ENCODE data around the gene NAXE. TPM values are rescaled to one million over a fixed set of nuclear protein-coding genes. Genes with fewer than 3 reads are reported as not detected.
"Not testable (repeated sequence)": the region's sequence is repeated elsewhere in the genome, so short reads cannot be mapped to it uniquely, and the experiment has no call there.

The NAXE gene
- total RNA-seq, 1 donor from 2014 or later, result 119 TPM

DNA sequence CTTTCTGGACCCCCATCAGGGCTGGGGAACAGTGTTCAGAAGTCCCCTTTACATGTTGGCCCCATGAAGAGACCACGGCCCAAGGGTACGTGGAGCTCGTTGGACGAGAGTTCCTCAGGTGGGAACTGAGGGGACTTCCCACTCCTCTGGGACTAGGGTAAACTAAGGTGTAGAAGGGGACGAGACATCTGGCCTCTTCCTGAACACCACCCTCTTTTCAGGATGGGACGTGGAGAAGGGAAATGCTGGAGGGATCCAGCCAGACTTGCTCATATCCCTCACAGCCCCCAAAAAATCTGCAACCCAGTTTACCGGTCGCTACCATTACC is 2.0 kb downstream of the NAXE start:
- no peak for DNase-seq (ENCODE audit: low spot score)

DNA sequence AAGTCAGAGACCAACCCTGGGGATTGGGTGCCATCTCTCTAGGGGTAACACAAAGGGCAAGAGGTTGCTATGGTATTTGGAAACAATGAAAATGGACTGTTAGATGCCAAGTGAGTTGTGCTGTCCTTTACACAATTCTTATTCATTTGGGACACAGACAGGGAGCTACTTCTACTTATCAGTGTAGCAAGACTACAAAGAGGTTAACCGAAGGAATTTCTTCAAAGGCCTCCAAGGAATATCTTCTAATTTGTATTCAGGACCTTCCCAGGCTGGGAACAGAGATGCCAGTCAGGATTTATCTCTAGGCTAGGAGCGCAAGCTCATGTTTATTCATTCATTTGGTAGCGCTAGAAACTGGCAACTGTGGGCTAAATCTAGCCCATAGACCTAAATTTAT is 2.6 kb downstream of the NAXE start:
- no peak for DNase-seq (ENCODE audit: low spot score)

DNA sequence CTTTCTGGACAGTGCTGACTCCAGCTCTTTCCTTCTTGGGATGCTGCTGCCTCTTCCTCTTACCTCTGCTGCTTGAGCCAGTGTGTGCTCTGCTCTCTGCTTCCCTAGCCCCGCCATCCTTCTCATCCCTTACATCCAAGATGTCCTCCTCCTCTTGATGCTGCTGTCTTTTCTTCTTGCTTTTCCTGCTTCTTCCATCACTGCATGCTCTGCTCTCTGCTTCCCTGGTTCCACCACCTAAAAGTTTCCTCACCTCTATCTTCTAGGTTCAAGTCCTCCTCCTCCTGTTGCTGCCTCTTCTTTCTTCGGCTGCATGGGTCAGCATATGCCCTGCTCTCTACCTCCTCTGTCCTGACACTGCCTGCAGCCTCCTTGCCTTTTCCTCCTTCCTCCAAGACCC is 3.4 kb downstream of the NAXE start:
- DNase-seq (ENCODE audit: low spot score), result no peak

DNA sequence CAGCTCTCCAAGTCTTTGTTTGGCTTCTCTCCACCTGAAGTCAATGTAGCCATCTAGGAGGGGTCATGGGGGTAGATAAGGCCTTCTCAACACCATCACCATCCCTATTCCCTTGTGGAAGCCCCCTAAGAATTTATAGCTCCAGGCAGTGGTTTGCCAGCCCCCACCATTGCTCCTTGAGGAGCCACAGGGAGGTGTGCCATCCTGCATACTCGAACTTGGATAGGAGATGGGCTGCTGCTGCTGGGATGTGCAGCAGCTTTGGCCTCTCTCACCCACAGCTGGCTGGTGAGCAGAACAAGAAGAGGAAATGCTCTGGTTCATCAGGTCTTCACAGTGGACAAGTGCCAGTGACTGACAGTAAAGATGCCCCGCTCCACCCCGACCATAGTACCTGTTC is 4.8 kb downstream of the NAXE start:
- DNase-seq (ENCODE audit: low spot score), result no peak

DNA sequence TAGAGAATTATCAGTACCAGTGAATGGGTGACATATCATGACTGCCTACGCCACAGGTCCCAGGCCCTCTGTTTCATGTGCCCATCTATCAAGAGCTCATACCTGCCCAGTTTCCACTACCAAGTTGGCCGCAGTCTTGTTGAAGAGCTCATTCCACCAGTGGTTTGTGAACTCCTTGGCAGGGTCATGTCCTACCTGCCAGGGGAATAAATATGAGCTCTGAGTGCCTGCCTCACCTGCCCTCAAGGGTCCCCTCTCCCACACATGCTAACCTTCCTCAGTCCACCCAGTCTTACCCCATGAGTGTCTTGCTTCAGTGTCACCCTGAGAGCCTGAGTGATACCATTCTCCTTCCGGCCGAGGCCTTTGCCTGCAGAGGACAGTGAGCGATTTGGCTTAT is 6.5 kb downstream of the NAXE start:
- DNase-seq (ENCODE audit: low spot score), result no peak

DNA sequence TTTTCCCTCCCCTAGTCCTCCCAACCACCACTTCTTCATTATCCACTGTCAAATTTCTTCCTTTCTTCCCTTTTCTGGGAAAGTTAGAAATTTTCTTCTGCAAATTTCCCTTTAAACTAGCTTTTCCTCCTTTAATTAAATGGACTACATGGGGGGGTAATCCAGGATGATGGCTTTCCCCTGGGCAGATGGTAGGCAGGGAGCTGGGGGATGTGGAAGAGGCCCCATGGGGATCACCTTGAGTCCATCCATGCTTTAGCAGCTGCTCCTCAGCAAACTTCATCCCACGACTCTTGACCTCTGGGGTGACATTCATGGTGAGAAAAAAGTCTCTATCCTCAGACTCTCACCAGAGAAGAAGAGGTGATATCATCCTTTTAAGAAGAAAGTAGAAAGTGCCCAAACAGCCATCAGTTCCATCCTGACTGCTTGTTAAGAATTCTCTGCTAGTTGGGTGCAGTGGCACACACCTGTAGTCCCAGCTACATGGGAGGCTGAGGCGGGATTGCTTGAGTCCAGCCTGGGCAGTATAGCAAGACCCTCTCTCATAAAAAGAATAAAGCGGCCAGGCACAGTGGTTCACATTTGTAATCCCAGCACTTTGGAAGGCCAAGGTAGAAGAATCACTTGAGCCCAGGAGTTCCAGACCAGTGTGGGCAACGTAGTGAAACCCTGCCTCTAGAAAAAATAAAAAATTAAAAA is 7.3 kb downstream of the NAXE start:
- no peak for DNase-seq (ENCODE audit: low spot score)

DNA sequence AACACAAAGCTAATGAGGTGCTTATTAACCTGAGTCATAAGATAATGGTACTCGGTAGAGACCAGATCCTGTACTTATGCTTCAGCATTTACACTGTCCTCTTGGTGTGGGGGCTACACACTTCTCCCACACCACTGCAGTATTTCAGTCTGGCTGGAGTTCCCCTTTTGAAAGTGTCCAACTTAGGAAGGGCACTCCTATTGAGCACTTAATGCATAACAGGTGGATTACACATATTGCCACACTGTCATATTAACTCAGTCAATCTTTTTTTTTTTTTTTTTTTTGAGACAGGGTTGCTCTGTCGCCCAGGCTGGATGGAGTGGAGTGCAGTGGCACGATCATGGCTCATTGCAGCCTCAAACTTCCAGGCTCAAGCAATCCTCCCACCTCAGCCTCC is 8.2 kb downstream of the NAXE start:
- DNase-seq (ENCODE audit: low spot score), result no peak

DNA sequence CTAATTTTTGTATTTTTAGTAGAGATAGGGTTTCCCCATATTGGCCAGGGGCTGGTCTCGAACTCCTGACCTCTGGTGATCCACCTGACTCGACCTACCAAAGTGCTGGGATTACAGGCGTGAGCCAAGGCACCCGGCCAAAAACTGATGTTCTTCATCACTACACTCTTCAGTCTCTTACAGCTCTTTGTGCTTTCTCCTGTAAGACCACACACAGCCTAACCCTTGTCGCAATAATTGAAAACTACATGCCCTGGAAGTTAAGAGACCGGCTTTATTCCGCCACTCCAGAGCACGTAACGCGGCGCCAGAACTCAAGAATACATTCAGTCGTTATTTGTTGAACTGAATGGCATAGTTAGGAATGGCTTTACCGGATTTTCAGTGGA is 9.2 kb downstream of the NAXE start:
- no peak for DNase-seq (ENCODE audit: low spot score)

DNA sequence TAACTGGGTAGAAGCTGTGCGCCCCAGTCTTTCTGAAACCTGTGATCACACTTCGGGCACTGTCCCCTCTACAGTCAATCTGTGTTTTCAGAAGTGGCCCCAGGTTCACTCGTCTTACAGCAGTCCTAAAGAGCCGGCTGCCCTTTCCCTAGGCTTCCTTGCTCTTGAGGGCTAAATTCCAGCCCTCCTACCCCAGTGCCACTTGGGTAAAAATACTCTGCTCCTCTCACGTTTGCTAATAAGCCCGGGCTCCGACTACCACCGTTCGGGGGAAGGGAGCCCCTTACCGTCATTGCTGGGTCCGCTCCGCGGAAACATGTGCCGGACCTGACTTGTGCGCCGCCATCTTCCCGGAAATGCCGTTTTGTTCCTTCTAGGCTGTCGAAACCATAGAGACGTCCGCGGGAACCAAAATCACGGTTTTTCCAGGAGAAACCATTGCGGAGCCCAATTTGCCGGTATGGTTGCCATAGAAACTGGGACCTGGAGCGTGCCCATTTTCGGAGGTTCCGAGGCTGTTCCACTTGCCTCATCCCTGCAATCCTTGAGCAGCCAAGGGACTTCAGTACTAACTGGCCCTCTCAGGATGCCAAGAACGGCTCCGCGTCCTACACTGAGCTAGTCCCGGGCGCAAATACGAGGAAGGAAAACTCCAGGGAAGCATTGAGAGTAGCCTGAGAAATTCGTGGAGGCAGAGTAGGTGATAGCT is 9.7 kb downstream of the NAXE start, which contains the start of gene GPATCH4:
GPATCH4 (minus strand) TSS at position 358 of the 709 bp plus-strand sequence.
- DNase-seq (ENCODE audit: low spot score), result peak; percentile 86

DNA sequence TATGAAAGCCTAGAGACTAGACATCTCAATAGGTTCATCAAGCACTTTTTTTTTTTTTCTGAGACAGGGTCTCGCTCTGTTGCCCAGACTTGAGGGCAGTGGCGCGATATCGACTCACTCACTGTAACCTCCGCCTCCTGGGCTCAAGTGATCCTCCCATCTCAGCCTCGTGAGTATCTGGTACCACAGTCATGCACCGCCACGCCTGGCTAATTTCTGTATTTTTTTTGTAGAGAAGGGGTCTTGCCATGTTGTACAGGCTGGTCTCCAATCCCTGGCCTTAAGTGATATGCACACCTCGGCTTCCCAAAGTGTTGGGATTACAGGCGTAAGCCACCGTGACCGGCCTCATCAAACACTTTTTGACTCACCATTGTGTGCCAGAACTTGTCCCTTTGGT is 10.3 kb downstream of the NAXE start:
- no peak for DNase-seq (ENCODE audit: low spot score)

DNA sequence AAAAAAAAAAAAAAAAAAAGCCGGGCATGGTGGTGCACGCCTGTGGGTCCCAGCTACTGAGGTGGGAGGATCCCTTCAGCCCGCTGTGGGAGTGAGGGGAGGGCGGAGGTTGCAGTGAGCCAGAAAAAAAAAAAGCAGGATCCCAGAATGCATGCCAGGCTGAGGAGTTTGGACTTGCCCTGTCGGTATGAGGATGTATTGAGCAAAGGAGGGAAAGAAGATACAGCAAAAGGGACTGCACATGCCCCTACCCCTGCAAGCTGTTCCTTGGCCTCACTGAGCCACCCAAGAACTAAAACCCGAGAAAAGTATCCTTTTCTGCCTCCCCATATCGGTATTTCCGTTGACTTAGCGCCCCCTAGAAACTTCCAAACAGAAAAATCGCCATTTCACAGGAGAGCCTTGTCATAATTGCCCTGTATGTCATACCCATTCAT is 11.0 kb downstream of the NAXE start:
- no peak for DNase-seq (ENCODE audit: low spot score)

DNA sequence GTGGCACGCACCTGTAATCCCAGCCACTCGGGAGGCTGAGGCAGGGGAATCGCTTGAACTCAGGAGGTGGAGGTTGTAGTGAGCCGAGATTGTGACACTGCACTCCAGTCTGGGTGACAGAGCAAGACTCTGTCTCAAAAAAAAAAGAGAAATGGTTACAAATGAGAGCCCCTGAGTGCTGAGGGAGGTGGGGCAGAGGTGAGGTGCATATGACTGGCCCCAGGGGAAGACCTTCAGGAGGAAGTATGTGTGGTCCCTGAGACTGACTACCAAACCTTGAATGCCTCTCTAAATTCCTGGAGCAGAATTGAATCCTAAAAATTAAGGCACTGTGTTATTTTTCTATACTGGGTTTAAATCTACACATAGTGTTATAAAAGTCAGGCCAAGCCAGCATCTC is 15.8 kb downstream of the NAXE start:
- DNase-seq (ENCODE audit: low spot score), result not testable (repeated sequence)

DNA sequence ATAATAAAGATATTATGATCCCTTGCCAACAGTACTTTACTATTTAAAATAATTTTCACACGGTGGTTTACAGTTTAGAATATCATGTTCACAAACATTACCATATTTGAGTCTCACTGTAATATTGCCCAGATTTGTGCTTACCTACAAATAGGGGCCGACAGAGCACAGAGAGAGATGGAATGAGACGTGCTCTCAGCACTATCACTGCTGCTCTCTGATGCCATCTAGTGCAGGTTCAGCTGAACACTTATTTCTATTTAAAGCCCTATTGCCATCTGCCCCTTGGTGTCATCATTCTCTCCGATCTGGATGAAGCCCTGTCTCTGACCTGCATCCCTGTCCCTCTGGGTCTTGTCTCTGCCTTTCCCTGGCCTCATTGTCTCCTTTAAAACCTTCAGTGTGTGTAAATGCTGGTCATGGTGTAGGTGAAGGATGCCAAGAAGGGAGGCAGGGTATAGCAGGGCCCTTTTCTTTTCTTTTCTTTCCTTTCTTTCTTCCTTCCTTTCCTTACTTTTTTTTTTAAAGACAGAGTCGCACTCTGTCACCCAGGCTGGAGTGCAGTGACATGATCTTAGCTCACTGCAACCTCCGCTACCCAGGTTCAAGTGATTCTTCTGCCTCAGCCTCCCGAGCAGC is 16.6 kb downstream of the NAXE start:
- peak; percentile 73 for DNase-seq (ENCODE audit: low spot score)

DNA sequence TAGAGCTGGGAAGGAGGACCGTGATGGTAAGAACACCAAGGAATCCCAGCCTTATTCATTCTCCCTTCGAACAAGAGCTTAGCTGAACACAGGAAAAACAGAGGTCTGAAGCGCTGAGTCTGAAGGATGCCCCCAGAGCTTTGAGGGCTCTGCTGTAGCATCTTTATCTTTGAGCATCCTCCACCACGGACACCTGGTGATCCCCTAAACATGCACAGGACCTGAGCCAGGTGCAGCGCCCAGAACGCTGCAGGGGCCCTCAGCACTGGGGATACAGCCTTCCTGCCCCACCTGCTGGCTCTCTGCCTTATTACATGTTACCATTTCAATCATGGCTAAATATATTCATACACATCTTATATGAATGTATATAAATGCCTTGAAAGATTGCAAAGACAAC is 17.4 kb downstream of the NAXE start:
- no peak for DNase-seq (ENCODE audit: low spot score)

DNA sequence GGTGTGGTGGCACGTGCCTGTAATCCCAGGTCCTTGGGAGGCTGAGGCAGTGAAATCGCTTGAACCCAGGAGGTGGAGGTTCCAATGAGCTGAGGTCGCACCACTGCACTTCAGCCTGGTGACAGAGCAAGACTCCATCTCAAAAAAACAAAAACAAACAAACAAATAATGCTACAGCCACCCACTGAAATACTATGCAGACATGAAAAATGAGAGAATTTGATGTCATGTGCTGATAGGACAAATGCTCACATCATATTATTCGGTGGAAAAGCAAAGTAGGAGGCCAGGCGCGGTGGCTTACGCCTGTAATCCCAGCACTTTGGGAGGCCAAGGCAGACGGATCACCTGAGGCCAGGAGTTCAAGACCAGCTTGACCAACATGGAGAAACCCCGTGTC is 18.5 kb downstream of the NAXE start:
- DNase-seq (ENCODE audit: low spot score), result not testable (repeated sequence)

DNA sequence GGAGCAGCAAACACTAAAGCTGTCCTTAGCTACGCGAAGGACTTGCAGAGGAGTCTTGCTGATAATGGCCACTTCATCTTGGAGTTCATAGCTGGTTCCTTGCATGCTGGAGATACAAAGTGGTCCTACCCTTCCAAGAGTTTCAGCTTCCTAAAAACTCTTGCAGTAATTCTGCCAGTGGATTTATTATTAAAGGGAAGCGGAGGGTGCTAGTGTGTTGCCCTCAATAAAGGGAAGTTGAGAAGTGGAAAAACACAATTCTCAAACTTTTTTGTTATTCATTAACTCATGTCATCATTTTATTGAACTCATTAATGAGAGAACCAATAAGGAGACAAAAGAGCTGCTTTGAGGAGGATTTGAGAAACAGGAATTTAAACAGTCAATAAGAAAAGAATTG is 21.1 kb downstream of the NAXE start:
- no peak for DNase-seq (ENCODE audit: low spot score)

DNA sequence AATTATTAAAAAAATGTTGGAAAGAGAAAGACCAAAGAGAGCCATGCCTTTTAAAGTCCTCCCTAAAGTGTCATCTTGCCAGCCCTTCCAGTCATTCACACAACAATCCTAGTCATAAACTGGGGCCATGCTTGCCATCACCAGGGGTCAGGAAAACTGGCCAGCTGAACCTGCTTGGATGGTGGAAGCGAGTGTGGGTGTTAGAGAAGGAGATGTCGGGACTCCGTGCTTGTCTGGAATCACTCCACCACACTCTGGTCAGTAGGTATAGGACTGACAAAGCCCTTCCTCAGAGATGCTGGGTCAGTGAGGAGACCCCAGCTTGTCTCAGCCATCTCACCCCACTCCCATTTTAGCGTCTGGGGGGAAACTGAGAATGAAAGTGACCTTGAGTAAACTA is 24.4 kb downstream of the NAXE start:
- DNase-seq (ENCODE audit: low spot score), result no peak

DNA sequence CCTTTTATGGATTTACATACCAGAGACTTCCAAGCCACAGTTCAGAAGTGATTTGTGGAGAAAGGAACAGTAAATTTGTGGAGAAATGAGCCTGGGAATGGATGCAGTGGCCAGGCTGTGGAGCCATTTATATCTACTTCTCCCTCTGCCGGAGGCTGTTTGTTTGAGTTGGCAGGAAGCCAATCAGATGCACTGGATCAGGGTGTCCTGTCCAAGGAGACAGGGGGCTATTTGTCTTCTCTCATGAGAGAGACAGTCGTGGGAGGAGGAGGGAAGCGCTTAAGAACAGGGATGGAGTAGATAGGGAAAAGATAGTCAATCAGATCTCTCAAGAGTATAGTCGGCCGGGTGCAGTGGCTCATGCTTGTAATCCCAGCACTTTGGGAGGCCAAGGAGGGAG is 24.9 kb downstream of the NAXE start:
- DNase-seq (ENCODE audit: low spot score), result peak; percentile 87

DNA sequence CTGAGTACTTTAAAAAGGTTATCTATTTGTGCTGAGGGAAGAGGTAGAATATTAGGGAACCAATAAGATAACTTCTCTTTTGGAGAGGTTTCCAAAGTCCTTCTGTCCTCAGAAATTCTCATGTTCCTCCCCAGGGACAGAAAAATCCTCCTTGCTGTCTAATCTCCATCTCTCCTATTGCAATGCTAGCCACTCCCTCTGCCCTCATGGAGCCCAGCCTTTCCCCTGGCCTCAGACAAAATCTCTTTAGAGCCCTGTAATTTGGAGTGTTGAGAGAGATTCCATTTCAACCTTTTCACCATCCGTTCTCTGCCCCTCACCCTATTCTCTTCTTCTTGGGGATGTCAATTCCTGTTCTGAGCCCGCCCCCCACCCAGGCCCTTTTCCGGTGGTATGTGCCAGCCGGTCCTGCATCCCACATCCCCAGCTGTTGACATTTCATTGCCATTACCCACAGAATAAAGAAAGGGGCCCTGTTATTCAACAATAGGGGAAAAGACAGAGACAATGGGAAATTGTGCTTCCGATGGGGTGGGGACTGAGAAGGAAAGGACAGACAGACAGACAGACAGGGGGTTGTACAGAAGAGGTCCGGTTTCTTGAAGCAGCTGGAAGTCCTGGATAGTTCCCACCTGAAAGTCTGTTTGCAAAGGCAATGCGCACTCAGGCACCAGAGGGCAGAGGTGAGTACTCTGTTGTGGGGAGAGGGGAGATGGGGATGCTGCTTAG is 27.4 kb downstream of the NAXE start, which contains the start of gene HAPLN2:
HAPLN2 (plus strand) TSS at position 563 of the 729 bp plus-strand sequence. CDS start 4,076 bp downstream, outside the sequence.
- no peak for DNase-seq (ENCODE audit: low spot score)

DNA sequence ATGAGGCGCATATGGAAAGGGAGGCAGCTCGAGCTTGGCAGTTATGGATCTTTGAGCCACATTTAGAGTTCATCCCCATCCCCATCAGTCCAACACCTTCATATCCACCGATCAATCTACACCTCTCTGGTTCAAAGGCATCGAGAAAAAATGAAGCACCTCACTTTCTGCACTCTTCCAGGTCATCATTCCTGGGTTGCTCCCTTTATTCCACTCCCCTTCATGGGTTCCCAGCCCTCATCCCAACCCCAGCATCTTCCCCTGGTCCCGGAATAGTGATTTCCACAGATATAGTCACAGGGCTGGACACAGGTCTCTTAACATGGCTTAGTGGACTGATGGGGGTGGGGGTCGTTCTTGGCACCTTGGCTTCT is 28.0 kb downstream of the NAXE start:
- DNase-seq (ENCODE audit: low spot score), result no peak

DNA sequence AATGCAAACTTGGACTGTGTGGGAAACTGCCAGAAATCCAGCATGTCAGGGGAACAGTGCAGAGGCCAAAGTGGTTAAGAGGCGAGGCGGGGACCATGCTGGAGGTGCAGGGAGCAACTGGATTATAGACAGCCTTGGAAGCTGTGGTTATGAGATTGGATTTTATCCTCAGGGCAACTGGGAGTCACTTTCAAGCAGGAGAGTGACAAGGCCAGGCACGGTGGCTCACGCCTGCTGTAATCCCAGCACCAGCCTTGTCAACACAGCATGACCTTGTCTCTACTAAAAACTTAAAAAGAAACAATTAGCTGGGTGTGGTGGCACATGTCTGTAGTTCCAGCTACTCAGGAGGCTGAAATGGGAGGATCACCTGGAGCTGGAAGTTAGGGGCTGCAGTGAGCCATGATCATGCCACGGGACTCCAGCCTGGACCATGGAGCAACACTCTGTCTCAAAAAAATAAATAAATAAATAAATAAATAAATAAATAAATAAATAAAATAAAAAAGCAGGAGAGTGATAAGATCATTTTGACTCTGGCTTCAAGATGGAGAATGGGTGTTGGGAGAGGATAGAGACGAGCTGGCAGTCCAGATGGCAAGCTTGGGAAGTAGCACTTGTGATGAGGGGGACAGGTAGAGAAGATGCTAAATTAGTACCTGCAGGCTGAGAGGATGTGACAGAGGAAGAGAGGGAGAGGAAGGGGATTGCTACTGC is 31.2 kb downstream of the NAXE start:
- DNase-seq (ENCODE audit: low spot score), result no peak
